HUES64 (cell line): ENCODE results near the gene CMIP.

Source experiments
- H3K27ac ChIP-seq: 2 replicates; pipeline ENCODE4 v1.7.0; 2013; ENCODE audit warnings: low read depth, low read length, inconsistent platforms
- H3K27me3 ChIP-seq: 2 replicates; pipeline ENCODE4 v1.6.1; 2013; ENCODE audit warnings: mild to moderate bottlenecking, low read length; ENCODE audit not compliant: insufficient read depth
- H3K36me3 ChIP-seq: 2 replicates; pipeline ENCODE4 v1.6.1; 2013; ENCODE audit warnings: mild to moderate bottlenecking, low read length; ENCODE audit not compliant: insufficient read depth
- H3K4me1 ChIP-seq: 2 replicates; pipeline ENCODE4 v1.6.1; 2013; ENCODE audit warnings: mild to moderate bottlenecking, low read length, moderate library complexity; ENCODE audit not compliant: insufficient read depth
- H3K4me3 ChIP-seq: 2 replicates; pipeline ENCODE4 v1.5.1; 2013; ENCODE audit warnings: mild to moderate bottlenecking, low read length, moderate library complexity
- H3K9ac ChIP-seq: 2 replicates; pipeline ENCODE4 v1.6.1; 2013; ENCODE audit warnings: mild to moderate bottlenecking, low read depth, low read length
- H3K9me3 ChIP-seq: 2 replicates; pipeline ENCODE4 v1.6.1; 2013; ENCODE audit warnings: low read depth, low read length; ENCODE audit not compliant: insufficient read depth
- WGBS: fragments of 150-250, 120-280 bp; methylation state at CpG from one replicate; pipeline ENCODE4 v1.1.7; 2013; ENCODE audit warnings: missing lambda C conversion rate; 5-methylcytosine and 5-hydroxymethylcytosine counted together

CMIP gene

DNA sequence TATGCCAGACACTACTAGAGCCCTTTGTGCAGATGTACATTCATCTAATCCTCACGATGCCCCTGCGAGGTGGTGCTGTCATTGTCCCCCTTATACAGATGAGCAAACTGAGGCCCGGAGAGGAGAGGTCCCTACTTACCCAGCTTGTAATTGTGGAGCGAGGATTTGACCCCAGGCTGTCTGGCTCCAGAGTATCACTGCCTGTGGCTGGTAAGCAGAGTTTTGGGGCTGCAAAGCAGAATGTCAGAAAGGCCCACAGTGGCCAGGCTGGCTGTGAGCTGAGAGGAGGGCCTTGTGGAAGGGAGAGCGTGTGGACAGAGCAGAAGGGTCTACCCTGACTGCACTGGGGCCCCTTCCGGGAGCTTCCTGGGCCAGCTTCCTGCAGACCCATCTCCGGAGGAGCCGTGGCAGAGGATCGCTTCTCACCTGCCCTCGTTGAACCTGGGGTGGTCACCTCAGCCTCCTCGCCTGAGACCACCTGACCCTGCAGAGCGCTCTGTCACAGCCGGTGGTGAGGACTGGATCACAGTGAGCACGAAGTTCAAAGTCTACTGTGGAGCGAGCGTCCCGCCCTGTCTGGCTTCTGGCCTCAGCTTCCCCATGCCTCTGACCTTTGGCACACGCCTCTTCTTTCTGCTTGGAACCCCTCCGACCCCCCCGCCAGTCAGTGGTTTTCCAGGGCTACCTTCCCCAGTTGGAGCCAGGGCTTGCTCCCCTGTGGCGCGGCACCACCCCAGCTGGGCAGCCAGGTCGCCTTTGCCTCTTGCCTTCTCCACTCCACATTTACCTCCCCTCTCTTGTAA, 12.1 kb downstream of the CMIP start:
- no peaks in the 10 kb centered on the region for H3K27me3 ChIP-seq
- H3K36me3 ChIP-seq, result peaks cover 6% of the 10 kb centered on the region
- H3K4me3 ChIP-seq, result no peak overlapping the region
- 90% methylated on average over 23 of the region's 23 CpGs for WGBS
- no peak overlapping the region for H3K9ac ChIP-seq
- H3K27ac ChIP-seq, result no peak overlapping the region
- H3K9me3 ChIP-seq, result no peaks in the 10 kb centered on the region
- peaks cover 22% of the 10 kb centered on the region for H3K4me1 ChIP-seq

DNA sequence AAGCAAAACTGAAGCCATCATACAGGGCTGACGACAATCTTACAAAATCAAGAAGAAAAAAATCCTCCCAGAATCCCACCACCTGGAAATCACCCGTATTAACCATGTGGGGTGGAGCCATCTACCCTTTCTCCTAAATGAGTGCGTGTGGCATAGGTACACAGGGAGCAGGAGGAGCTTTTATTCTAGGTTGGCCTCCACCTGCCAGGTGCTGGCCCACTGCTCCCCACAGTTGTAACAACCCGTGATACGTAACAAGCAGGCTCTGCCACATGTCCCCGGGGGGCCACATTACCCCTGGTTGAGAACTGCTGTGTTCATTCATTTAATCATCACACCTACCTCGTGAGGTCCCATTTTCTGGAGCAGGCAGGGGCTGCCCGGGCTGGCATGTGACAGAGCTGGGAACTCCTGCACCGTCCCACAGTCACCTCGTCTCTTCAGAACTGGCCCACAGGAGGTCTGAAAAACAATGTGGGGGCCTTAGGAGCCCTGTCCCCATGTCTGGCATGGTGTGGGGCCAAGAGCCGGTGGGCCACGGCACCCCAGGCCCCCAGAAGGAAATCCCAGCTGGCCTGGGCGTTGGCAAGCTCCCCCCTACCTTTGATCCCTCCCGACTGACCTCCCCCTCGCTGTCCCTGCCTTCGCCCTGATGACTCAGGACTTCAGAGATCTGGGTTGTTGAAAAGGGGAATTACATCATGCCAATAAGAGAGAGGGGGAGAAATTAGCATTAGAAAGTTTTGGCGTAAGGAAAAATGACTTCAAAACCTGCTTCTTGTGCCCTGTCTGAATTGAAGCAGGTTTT, 12.9 kb downstream of the CMIP start:
- H3K27ac ChIP-seq, result peak overlapping the region; percentile 52; the same call in 1 of the 2 replicates
- 59% methylated on average over 17 of the region's 17 CpGs for WGBS
- H3K9me3 ChIP-seq, result no peaks in the 10 kb centered on the region
- H3K36me3 ChIP-seq, result peaks cover 6% of the 10 kb centered on the region
- H3K9ac ChIP-seq, result no peak overlapping the region
- peaks cover 14% of the 10 kb centered on the region for H3K4me1 ChIP-seq
- H3K4me3 ChIP-seq, result no peak overlapping the region
- no peaks in the 10 kb centered on the region for H3K27me3 ChIP-seq

DNA sequence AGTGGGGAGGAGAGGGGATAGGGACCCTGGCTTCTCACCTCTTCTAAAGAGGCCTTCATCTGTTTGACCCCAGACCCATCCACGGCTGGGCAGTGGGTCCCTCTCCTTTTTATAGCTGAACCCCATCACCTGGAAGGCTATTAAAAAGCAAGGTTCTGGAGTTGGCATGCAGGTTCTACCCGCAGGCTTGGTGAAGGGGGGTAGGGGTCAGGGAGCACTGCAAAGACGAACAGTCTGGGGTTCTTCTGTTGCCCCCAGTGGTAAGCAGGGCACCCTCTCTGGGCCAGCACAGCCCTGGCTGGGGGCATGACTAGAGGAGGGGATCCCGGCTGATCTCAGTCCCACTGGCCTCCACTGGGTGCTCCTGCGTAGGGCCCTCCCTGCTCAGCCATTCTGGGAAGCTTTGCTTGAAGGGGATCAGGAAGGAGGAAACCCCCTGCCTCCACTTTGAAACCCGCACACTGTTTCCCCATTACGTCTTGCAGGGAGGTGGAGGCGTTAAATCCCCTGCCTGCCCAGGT, 13.6 kb downstream of the CMIP start:
- WGBS, result 85% methylated on average over 8 of the region's 8 CpGs
- Histone ChIP-seq H3K27me3 (no peaks in the 10 kb centered on the region), H3K36me3 (peaks cover 9% of the 10 kb centered on the region), H3K4me3 (no peak overlapping the region), H3K27ac (peak overlapping the region; percentile 52; the same call in 1 of the 2 replicates), H3K9me3 (no peaks in the 10 kb centered on the region), H3K9ac (no peak overlapping the region), H3K4me1 (peaks cover 13% of the 10 kb centered on the region)

DNA sequence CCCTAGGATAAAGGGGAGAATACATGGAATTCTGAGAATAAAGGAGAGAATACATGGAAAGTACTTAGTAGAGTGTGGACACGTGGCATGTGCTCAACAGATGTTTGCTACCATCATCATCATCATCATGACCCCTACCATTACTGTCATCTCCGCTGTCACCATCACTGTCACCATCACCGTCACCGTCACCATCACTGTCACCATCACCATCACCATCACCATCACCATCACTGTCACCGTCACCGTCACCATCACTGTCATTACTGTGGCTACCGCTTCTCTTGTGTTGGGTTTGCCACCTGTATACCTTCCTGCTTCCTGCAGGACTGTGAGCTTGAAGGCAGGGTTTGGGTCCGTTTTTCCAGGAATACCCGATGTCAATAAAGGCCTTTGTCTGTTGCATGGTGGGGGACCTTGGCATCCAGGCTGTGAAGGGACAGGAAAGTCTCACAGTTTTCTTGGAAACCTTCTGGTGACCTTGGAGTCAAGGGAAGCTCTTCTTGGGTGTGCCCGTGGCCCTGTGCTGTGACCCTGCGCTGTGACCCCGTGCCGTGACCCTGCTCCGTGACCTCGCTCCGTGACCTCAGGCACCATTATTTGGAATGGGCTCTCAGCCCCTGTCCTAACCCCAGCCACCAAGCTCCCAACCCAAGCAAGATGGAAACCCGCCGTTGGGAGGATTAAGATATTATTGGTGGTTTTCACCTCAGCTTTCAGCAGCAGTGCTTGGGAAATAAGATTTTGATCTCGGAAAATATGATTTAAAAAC, 14.4 kb downstream of the CMIP start:
- 92% methylated on average over 19 of the region's 19 CpGs for WGBS
- H3K4me1 ChIP-seq, result peaks cover 13% of the 10 kb centered on the region
- H3K9ac ChIP-seq, result no peak overlapping the region
- H3K36me3 ChIP-seq, result peaks cover 9% of the 10 kb centered on the region
- no peak overlapping the region for H3K4me3 ChIP-seq
- no peaks in the 10 kb centered on the region for H3K27me3 ChIP-seq
- H3K9me3 ChIP-seq, result no peaks in the 10 kb centered on the region
- no peak overlapping the region for H3K27ac ChIP-seq

DNA sequence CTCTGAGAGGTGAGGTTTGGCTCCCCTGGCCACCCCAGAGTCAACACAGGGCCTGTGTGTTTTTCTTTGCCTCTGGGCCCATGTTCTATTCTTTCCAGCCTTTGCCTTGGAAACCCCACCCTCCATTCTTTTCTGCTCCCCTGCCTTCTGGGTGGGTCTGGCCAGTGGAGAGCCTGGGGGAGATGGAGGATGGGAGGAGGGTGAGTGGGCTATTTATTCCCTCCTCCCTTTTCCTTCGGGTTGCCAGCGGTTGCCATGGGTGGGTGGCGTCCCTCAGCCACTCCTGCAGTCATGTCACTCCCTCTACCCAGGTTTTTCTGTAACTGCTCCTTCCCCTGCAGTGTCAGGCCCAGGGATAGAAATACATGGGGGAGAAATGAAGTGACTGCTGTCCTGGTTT, 15.5 kb downstream of the CMIP start:
- Histone ChIP-seq H3K9ac (no peak overlapping the region), H3K27ac (no peak overlapping the region), H3K4me1 (peaks cover 13% of the 10 kb centered on the region), H3K36me3 (peaks cover 9% of the 10 kb centered on the region), H3K4me3 (no peak overlapping the region), H3K27me3 (no peaks in the 10 kb centered on the region), H3K9me3 (no peaks in the 10 kb centered on the region)
- WGBS, result 93% methylated on average over 3 of the region's 3 CpGs

DNA sequence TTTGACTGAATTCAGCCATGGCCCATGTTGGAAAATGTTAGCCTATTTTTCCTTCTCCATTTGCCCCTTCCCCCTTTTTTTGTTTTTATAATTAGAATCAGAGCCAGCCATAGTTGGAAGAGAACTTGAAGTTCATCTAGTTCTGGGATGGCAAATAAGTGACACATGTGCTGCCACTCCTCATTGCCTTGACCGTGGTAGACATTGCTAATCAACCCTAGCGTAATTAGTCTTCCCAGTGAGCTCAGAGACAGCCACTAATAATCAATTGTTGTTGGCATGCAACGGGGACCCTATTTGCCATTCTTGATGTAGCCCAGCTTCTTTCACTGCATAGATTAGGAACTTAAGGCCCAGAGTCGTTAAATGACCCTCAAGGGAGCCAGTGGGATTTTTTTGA, 16.6 kb downstream of the CMIP start:
- H3K9me3 ChIP-seq, result no peaks in the 10 kb centered on the region
- no peaks in the 10 kb centered on the region for H3K27me3 ChIP-seq
- H3K4me1 ChIP-seq, result peaks cover 13% of the 10 kb centered on the region
- no peak overlapping the region for H3K9ac ChIP-seq
- no peak overlapping the region for H3K27ac ChIP-seq
- WGBS, result 85% methylated on average over 4 of the region's 4 CpGs
- H3K36me3 ChIP-seq, result peaks cover 8% of the 10 kb centered on the region
- no peak overlapping the region for H3K4me3 ChIP-seq

DNA sequence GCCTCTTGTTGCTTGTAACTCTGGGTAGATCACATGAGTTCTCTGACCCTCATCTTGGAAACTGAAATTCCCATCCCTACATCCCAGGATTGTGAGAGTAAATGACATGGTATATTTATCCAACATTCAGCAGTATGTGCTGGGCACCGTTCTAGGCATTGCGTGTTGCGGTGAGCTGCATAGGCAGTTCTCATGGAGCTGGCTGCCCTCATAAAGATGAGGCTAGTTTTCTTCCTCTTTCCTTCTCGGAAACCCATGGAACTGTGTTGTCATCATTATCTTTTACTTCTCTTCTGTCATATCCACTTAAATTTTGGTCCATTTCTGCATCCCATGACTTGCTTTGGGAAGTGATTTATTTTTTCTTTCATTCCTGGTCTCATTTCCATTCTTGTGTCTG, 17.2 kb downstream of the CMIP start:
- peaks cover 13% of the 10 kb centered on the region for H3K4me1 ChIP-seq
- no peaks in the 10 kb centered on the region for H3K27me3 ChIP-seq
- H3K27ac ChIP-seq, result no peak overlapping the region
- no peak overlapping the region for H3K9ac ChIP-seq
- no peaks in the 10 kb centered on the region for H3K9me3 ChIP-seq
- WGBS, result 94% methylated on average over 4 of the region's 4 CpGs
- no peak overlapping the region for H3K4me3 ChIP-seq
- H3K36me3 ChIP-seq, result peaks cover 6% of the 10 kb centered on the region

DNA sequence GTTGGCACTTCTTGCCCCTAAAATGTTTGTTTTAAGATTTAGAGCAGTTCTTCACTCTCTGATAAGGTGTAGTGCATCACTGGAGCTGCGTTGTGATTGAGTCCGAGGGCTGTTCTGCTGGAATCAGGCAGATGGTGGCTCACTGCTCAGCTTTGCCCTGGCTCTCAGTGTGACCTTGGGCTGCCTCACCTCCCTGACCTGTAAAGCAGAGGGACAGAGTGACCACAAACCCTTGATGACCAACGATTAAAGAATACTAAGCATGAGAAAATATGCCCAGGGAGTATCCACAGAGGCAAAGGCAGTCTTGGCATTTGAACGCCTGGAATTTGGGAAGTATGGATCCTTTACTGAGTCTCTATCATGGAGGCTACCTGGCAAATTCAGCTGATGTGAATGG, 18.1 kb downstream of the CMIP start:
- H3K36me3 ChIP-seq, result peaks cover 6% of the 10 kb centered on the region
- H3K4me1 ChIP-seq, result peaks cover 6% of the 10 kb centered on the region
- H3K27ac ChIP-seq, result no peak overlapping the region
- no peak overlapping the region for H3K4me3 ChIP-seq
- no peaks in the 10 kb centered on the region for H3K9me3 ChIP-seq
- no peaks in the 10 kb centered on the region for H3K27me3 ChIP-seq
- no peak overlapping the region for H3K9ac ChIP-seq
- WGBS, result 90% methylated on average over 4 of the region's 4 CpGs

DNA sequence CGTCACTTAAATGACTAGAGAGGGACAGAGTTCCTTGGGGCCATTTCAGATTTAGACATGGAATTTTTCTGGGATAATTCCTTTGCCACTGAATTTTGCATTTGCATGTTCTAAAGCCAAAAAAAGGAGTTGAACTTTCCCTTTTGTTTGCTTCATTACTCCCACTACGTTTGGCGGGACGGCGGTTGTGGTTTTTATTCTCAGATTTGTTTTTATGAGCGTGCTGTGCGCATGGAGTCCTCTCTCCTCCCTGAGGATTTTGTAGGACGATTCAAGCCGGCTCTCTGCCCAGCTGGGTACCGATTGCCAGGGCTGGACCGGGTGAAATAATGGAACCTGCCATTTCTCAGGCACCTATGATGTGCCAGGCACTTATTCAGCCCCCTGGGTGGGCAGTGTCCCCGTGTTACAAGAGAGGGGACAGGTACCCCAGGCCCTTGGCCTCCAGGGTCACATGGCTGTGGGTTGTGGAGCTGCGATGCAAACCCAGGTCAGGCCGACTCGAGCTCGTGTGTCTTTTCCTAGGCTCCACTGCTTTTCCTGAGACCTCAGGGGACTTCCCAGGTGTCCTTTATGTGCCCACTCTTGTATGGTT, 18.8 kb downstream of the CMIP start:
- H3K9ac ChIP-seq, result no peak overlapping the region
- H3K9me3 ChIP-seq, result no peaks in the 10 kb centered on the region
- peaks cover 6% of the 10 kb centered on the region for H3K36me3 ChIP-seq
- 93% methylated on average over 16 of the region's 16 CpGs for WGBS
- H3K4me1 ChIP-seq, result no peaks in the 10 kb centered on the region
- no peaks in the 10 kb centered on the region for H3K27me3 ChIP-seq
- no peak overlapping the region for H3K27ac ChIP-seq
- no peak overlapping the region for H3K4me3 ChIP-seq

DNA sequence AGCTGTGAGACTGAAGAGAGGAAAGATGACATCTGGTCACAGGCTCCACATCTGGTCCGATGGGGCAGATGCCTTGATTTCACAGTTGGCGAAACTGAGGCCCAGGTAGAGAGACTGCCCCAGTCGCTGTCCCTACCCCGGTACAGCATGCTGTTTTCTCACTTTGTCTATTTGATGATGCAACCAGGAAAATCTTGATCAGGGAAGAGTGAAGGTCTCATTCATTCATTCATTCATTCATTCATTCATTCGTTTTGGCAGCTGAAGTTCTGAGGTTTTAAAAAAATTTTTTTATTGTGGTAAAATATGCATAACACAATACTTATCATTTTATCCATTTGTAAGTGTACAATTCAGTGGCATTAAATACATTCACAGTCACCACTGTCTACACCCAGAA, 19.7 kb downstream of the CMIP start:
- WGBS, result 97% methylated on average over 4 of the region's 5 CpGs
- Histone ChIP-seq H3K9me3 (no peaks in the 10 kb centered on the region), H3K4me1 (no peaks in the 10 kb centered on the region), H3K27me3 (no peaks in the 10 kb centered on the region), H3K9ac (no peak overlapping the region), H3K36me3 (peaks cover 3% of the 10 kb centered on the region; the same call in 1 of the 2 replicates), H3K4me3 (no peak overlapping the region), H3K27ac (no peak overlapping the region)
